Measurements from ENCODE around the gene LTB.
A peak's percentile ranks its signal among the peaks of the same experiment; 100 is the strongest.

LTB gene, protein sequence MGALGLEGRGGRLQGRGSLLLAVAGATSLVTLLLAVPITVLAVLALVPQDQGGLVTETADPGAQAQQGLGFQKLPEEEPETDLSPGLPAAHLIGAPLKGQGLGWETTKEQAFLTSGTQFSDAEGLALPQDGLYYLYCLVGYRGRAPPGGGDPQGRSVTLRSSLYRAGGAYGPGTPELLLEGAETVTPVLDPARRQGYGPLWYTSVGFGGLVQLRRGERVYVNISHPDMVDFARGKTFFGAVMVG

DNA sequence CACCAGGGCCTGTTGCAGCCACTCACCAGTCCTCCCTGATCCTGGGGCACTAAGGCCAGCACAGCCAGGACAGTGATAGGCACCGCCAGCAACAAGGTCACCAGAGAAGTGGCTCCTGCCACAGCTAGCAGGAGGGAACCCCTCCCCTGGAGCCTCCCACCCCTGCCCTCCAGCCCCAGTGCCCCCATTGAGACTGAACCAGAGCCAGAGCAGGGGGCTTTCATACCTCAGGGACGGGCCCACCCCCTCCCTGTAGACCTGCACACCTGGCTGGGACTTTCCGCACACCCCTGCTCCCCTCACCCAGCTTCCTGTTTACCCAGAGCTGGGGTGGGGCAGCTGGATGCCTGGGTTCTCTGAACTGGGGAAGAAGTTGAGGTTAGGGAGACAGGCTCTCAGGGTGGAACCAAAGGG lies at the start of gene LTB:
Gene LTB (minus strand): TSS at position 195 of the 414 bp plus-strand sequence. CDS start 7 bp downstream, at position 188.
- no peak for DNase-seq

DNA sequence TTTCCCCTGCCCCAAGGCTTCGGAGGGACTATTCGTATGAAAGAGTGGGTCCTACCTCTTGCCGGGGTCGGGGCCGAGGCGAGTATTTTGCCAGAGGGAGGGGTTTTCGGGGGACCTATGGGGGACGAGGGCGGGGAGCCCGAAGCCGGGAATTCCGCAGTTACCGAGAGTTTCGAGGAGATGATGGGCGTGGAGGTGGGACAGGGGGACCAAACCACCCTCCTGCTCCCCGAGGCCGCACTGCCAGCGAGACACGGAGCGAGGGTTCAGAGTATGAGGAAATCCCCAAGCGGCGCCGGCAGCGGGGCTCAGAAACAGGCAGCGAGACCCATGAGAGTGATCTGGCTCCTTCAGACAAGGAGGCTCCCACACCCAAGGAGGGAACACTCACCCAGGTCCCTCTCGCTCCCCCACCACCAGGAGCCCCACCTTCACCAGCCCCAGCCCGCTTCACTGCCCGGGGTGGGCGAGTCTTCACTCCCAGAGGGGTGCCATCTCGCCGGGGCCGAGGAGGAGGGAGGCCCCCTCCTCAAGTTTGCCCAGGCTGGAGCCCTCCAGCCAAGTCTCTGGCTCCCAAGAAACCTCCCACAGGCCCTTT lies 49.6 kb upstream of the LTB start:
- no peak for DNase-seq

DNA sequence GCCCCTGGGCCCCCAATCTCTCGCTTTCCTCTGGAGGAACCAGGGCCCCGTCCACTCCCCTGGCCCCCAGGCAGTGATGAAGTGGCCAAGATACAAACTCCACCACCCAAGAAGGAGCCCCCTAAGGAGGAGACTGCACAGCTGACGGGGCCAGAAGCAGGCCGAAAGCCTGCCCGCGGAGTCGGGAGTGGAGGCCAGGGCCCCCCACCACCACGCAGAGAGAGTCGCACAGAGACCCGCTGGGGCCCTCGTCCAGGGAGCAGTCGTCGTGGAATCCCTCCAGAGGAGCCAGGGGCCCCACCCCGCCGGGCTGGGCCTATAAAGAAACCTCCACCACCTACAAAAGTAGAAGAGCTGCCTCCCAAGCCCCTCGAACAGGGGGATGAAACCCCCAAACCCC lies 49.0 kb upstream of the LTB start:
- DNase-seq = no peak

DNA sequence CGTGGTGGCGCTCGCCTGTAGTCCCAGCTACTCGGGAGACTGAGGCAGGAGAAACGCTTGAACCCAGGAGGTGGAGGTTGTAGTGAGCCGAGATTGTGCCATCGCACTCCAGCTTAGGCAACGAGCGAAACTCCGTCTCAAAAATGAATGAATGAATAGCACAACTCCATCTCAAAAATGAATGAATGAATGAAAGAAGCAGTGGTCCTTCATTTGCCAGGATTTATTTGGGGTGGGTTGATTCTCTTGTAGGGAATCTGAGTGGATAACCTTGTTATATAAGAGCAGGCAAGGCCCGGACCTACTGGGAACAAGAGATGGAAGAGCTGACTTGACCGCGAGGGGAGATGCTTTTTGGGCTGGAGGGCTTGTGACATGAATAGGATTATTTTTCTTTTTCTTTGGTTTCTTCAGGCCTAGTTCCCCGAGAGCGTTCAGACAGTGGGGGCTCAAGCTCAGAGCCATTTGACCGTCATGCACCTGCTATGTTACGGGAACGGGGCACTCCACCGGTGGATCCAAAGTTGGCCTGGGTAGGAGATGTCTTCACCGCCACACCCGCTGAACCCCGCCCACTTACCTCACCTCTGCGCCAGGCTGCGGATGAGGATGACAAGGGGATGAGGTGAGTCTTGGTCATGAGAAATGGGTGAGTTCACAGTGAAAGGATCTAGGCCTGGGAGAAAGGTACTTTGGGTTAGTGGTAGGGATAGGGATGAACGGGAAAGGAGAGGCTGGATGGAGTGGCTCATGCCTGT lies 48.1 kb upstream of the LTB start:
- no peak for DNase-seq

DNA sequence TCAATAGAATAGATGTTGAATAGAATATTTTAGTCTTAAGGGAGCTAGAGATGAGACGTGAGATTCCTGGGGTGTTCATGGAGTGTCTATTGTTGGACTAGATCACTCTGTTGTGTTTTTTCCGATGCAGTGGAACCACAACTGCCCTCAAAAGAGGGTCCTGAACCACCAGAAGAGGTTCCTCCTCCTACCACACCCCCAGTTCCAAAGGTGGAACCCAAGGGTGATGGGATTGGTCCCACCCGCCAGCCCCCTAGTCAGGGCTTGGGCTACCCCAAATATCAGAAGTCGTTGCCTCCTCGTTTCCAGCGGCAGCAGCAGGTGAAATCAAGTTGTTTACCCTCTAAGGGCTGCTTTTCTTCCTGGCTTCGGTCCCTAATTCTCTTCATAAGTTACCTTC lies 46.8 kb upstream of the LTB start:
- DNase-seq = no peak

DNA sequence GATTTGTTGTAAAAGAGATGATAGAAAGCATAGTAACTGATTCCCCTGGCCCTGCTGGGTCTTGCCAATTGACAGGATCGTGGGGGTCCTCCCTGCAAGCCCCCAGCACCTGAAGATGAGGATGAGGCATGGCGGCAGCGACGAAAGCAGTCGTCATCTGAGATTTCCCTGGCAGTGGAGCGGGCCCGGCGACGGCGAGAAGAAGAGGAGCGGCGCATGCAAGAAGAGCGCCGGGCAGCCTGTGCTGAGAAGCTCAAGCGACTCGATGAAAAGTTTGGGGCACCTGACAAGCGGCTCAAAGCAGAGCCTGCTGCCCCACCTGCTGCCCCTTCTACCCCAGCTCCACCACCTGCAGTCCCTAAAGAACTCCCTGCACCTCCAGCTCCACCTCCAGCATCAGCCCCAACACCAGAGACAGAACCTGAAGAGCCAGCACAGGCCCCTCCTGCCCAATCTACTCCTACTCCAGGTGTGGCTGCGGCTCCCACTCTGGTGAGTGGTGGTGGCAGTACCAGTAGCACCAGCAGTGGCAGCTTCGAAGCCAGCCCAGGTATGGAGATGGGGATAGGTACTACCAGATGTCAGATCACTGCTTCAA lies 45.6 kb upstream of the LTB start:
- no peak for DNase-seq

DNA sequence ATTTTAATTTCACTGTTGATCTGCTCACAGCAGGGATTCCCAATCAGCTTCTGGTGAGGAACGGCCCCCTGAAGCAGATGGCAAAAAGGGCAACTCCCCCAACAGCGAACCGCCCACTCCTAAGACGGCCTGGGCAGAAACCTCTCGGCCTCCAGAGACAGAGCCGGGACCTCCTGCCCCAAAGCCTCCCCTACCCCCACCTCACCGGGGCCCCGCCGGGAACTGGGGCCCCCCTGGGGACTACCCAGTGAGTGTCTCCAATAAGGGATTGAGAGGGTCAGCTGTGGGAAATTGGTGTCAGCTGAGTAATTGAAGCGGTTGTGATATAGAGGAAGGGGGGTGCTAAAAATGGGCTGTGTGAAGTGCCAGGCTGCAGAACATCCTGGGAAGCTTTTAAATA lies 44.7 kb upstream of the LTB start:
- DNase-seq = no peak

DNA sequence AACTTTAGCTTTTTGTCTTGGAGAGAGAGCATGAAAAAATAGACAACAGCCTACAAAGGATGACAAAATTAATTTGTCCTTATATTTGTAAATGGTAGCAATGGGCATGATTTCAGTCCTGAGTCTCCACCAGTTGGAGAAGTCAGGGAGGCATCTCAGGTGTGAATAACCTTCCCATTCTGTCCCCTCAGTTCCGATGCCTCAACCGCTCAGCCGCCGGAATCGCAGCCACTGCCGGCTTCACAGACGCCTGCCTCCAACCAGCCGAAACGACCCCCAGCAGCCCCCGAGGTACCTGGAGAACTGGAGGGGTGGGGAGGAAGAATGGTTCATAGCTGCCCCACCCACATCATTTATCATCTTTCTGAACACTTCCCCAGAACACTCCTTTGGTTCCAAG lies 41.8 kb upstream of the LTB start:
- DNase-seq = no peak

DNA sequence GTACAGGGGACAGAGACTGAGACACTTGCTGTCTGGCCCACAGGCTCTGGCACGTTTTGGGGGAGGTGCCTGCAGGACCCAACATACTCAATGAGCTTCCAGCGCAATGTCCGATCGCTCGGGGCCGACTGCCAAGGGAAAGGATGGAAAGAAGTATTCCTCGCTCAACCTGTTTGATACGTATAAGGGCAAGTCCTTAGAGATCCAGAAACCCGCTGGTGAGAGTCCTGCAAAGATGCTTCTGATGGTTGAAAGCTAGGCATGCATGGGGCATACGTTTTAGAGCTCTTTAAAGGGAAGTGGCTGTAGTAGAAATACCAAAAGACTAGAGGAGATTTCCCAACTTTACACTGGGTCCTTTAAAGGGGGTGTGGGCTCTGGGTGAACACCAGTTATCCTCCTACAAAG lies 40.5 kb upstream of the LTB start:
- DNase-seq = no peak

DNA sequence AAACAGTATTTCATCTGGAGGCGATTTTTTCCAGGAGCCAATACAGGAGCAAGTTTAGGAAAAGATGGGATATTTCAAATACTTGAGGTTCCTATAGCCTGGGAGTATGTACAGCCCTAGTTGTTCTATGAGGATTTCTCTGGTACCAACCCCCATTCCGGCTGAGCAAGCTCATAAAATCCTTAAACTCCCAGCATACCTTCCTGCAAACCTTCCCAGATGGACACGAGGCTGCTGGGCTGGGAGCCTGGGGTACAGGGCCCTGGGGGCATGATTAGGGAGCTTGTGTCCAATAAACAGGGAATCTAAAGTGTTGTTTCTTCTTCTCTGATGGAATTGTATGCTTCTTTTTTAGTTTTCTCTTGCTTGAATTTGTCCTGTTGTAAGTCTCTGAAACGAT lies 39.8 kb upstream of the LTB start:
- no peak for DNase-seq

DNA sequence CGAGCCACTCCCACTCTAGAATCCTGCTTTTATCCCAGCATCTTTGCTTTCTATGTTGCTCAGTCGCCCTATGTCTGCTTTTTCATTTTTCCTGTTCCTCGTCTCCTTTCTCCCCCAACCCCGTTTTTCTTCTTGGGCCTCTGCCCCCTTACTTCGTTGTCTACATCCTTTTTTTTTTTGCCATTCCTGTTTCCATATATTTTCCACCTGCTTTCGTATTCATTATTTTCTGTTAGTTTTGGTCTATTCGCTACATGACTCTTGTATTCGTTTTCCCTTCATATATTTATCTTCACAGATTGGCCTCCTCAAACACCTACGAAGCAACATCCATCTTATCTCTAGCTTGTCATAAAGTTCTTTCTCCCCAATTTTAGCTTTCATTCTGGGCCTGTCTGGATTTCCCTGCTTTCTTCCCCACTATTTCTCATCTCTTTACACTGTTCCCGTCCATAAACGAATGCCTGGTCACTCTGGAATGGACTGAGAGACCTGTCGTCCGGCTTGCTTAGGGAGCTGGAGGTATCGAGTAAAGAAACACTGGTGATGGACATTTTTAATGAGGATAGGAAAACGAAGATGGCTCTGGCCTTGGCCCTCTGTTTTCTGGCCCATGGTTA lies 39.2 kb upstream of the LTB start:
- peak; percentile 31 for DNase-seq

DNA sequence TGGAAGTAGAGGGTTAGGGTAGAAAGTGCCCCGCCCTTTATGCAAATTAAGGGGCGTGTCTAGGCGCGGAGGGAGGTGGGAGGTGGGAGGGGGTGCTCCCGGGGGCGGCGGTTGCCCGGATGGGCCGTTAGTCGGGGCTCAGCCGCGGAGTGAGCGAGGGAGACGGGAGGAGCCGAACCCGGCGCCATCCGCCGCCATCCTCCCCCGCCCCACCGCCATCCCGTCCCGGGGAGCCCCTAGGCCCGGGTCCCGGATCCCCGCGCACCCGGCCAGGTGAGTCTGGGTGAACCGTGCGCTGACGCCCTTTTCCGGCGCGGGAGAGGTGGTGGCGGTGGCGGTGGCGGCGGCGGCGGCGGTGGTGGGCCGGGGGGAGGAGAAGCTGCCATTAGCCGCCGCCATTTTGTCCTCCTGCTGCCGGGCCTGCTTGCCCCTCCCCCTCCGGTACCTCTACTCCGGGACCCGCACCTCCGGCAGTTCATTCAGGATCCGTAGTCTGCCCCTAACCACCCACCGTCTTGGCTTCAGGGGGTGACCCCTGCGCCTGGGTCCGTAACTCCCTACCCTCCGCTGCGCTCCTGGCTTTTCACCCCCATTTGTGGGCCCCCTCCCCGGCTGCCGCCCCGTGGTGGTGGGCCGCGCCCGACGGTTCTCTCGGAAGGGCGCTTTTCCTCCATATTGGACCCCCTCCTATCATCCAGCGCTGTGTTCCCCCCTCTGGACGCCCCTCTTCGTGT lies 38.5 kb upstream of the LTB start, which contains the start of gene PRRC2A:
Gene PRRC2A (plus strand): TSS at position 130 of the 734 bp plus-strand sequence. CDS start 2,075 bp downstream, outside the sequence.
- DNase-seq = peak; percentile 87

DNA sequence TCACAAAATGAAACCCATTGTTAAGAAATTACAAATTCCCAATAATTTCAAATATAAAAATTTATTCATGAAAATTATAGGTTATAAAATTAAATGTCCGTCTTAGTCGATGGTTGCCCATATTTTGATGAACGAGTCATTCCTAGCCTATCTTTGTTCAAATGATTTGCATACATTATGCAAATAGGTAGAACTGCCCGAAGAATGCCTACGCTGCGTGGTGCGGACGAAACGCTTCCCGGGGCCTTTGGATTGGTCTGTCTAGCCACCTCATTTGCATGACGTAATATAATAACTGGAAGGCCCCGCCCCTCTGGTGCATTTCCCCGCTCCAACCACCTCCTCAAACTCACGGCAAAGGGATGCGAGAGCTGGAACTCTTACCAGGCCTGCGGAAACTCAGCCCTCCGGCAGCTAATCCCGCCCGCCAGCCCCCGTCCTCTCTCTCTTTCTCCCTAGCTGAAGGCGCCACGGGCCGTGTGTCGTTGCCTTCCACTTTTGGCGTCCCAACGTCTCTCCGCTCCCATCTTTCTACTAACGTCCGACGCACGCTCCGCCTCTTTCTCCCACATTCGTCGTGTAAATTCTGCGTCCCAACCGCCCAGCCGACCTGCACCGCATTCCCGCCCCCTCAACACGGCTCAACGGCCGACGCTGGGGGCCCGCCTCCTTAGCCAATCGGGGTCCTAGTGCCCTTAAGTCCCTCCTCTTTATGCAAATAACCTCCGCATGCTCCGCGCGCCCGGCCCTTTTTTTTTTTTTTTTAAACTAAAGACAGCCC lies 37.8 kb upstream of the LTB start:
- peak; percentile 99 for DNase-seq

DNA sequence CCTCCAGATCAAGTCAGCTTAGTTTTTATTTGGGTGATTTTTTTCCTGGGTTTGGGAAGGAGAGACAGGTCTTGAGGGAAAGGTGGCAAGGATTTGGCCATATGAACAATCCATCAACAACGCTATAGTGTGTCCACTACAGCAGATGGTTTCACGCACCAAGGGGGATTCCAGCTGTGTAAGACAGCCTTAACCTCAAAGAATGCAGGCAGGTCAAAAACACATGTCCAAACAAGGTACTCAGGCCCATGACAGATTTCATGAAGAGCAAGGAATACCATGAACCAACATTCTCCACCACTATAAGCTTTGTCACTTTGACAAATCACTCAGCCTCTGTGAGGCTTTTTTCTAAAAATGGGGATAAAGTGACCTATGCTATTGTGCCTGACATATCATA lies 34.8 kb upstream of the LTB start:
- no peak for DNase-seq

DNA sequence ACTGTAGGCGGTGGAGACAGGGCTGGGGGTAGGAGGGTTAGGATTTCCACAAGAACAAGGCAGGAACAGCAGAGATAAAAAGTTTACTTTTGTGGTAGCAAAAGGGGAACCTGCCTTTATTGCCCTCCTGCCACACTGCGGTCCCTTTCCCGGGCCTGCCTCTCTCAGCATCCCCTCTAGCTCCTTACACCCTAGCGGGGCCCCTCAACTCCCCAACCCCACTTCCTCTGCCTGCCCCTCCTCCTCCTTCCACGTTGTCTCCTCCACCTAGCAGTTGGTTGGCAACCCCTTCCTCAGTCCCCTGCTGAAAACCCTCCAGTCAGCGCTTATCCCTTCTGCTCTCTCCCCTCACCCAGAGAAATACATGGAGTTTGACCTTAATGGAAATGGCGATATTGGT lies 33.5 kb upstream of the LTB start:
- DNase-seq = no peak

DNA sequence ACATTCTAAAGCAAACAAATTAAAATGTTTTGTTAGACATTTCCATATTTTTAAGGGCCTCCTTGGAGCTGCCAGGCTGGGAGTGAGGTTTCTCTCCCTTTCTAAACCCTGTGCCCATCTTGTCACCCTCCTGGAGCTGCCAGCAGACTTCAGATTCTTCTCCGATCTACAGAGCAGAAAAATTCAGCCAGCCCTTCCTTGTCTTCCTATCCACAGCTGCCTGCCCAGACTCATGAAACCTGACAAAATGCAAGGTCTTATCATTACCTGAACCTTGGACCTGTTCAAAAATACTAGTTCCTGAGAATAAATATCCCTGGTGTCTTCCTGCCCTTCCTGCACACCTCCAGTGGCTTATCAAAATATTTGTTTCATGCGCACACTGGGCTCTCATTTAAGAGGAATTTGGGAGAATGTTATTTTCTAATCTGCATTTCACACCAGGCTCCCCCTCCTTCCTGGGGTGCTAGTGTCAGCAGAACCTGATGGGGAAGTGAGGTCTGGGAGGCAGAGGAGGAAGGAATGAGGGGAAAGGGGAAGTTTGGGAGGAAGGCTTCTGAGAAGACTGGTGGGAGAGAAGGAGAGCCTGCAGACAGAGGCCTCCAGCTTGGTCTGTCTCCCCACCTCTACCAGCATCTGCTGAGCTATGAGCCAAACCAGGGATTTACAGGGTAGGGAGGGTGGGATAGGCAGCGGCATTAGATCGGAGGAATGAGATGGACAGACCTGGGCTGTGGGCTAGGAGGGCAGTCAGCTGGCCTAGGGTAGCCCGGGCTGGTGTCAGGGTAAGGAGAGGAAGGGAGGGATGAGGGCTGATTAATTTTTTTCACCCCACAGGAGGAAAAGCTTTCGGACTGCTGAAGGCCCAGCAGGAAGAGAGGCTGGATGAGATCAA lies 32.7 kb upstream of the LTB start, which contains the start of gene AIF1:
Gene AIF1 (plus strand): TSS at position 551 of the 895 bp plus-strand sequence. CDS start 96 bp downstream, at position 647.
- DNase-seq = no peak

DNA sequence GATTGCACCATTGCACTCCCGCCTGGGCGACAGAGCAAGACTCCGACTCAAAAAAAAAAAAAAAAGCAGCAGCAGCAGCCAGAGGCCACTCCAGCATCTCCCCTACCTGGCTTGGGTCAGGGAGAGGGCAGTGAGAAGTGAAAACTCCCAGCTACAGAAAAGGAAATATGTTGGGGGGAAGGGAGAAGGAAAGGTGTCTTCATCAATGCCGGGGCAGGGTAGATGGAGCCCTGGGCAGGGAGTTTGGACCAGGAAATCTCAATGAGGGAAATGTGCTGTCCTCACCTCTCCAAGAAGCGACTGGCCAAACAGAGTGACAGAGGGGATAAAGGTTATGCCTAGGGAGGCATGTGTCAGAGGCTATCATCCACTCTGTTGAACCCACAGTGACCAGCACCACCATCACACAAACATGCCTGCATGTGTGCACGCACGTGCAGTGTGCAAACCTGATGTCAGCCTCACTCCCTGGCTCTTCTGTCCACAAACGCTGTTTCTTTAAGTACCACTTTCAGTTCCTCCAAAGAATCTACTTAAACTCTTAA lies 31.9 kb upstream of the LTB start:
- DNase-seq = no peak

DNA sequence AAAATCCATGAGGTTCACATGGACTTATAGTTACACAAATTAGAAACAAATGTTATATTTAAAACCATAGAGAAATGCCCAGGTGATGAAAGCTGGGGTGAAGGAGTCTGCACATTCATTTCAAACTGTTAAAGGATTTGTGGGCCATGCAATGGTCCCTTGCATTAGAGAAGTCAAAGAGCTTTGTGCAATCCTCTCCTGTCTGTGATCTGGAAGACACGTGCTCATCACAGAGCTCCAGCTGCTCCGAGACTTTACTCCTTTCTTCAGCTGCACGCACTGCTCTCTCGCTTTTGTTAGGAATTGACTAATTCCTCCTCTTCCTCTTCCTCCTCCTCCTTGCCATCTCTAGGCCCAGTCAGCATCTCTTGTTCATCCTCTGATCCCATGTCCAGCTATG lies 28.7 kb upstream of the LTB start:
- no peak for DNase-seq

DNA sequence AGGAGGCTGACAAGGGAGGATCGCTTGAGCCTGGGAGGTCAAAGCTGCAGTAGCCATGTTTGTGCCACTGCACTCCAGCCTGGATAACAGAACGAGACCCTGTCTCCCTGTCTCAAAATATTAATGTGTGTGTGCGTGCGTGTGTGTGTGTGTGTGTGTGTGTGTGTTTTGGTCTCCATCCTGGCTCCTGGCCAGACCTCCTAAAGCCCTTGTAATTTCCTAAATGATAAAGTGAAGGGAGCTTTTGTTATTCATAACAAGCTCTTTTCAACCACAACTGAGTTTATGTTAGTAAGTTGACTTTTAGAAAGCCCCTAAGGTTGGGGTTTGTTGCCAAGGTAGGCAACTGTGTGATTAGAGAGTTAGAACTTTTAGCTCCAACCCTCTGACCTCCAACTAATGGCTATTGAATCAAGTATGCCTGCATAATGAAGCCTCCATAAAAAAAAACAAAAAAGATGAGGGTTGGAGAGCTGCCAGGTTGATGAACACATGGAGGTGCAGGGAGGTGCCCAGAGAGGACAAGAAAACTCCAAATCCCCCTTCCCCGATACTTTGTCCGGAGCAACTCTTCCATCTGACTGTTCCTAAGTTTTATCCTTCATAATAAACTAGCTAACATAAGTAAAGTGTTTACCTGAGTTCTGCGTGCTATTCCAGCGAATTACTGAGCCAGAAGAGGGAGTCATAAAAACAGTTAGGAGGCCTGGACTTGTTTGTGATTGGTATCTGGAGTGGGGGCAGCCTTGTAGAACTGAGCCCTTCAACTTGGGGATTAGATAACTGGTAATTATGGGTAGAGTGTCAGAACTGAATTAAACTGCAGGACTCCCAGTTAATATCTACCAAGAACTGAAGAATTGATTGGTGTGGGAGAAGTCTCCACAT lies 27.5 kb upstream of the LTB start:
- DNase-seq = no peak

Data from retina (tissue), 1 donor.